HepG2 (cell line): ENCODE results near the gene SIX5. TPM values are rescaled to one million over a fixed set of nuclear protein-coding genes. Genes with fewer than 3 reads are reported as not detected.

Source experiments
- ISX ChIP-seq: sonication (generic); formaldehyde crosslinking; conservative IDR thresholded peaks from 2 replicates; pipeline ENCODE4 v1.5.0; 2020; ENCODE audit warnings: missing genetic modification reagents
- MEF2D ChIP-seq: sonication (generic); formaldehyde crosslinking; IDR thresholded peaks from 2 replicates; pipeline ENCODE4 v1.5.1; 2020; ENCODE audit warnings: mild to moderate bottlenecking, missing genetic modification reagents
- NR2F2 ChIP-seq: IDR thresholded peaks from 2 replicates; pipeline ENCODE4 v1.6.1; 2012; ENCODE audit warnings: low read depth, inconsistent platforms, borderline replicate concordance
- SNRNP70 ChIP-seq: fragments of 200-400 bp; formaldehyde crosslinking; IDR thresholded peaks from 2 replicates; pipeline ENCODE4 v1.6.1; 2017; ENCODE audit warnings: mild to moderate bottlenecking, low read depth, low read length, moderate library complexity
- STAG1 ChIP-seq: sonication (generic); formaldehyde crosslinking; IDR thresholded peaks from 2 replicates; pipeline ENCODE4 v1.4.0; 2020; ENCODE audit warnings: missing genetic modification reagents
- TARDBP ChIP-seq: sonication (generic); formaldehyde crosslinking; IDR thresholded peaks from 2 replicates; pipeline ENCODE4 v1.8.0; 2022; ENCODE audit warnings: mild to moderate bottlenecking, missing genetic modification reagents
- ZBTB10 ChIP-seq: sonication (generic); formaldehyde crosslinking; IDR thresholded peaks from 2 replicates; pipeline ENCODE4 v1.4.0; 2020; ENCODE audit warnings: missing genetic modification reagents, borderline replicate concordance
- ZHX2 ChIP-seq, 2 experiments: sonication (generic) in 1 of 2; formaldehyde crosslinking in 1 of 2; IDR thresholded peaks; 2 replicates each; pipeline versions ENCODE4 v1.6.1 to v1.9.0; 2014 to 2022; ENCODE audit warnings: antibody characterized with exemption in 1 of 2, borderline replicate concordance in 1 of 2, inconsistent platforms in 1 of 2, low read depth in 1 of 2, missing genetic modification reagents in 1 of 2
- ZNF143 ChIP-seq: sonication (generic); formaldehyde crosslinking; IDR thresholded peaks from 2 replicates; pipeline ENCODE4 v1.4.0; 2020; ENCODE audit warnings: missing genetic modification reagents
- ZNF317 ChIP-seq: sonication (generic); formaldehyde crosslinking; IDR thresholded peaks from 2 replicates; pipeline ENCODE4 v1.5.0; 2020; ENCODE audit warnings: mild to moderate bottlenecking, missing genetic modification reagents
- ZNF451 ChIP-seq: sonication (generic); formaldehyde crosslinking; IDR thresholded peaks from 2 replicates; pipeline ENCODE4 v1.5.0; 2020; ENCODE audit warnings: mild to moderate bottlenecking, missing genetic modification reagents
- polyA plus RNA-seq, 8 experiments: library from polyadenylated mRNA; depleted of rRNA in 3 of 8; stranded (reverse) in 7 of 8; unstranded in 1 of 8; fragments of >200 nt; fragmentation: Illumina TruSeq in 4 of 8; extraction: Trizol in 4 of 8; gene quantifications; 2 replicates each; pipeline versions ENCODE4 v1.2.1 to v1.2.3, GENCODE V29; 2011 to 2016; ENCODE audit warnings: low read depth in 4 of 8, missing spikeins in 1 of 8, mixed read lengths in 1 of 8; ENCODE audit not compliant: insufficient read depth in 1 of 8
- total RNA-seq, 5 experiments: library from RNA; depleted of rRNA; stranded (reverse); fragments of >200 nt; fragmentation: Illumina TruSeq; extraction: Trizol; gene quantifications; 2 replicates each; pipeline ENCODE4 v1.2.3, GENCODE V29; 2016; ENCODE audit warnings: low read depth in 1 of 5
- TF ChIP-seq, protein P1 (sequence below): sonication (generic); formaldehyde crosslinking; IDR thresholded peaks from 2 replicates; pipeline ENCODE4 v1.5.1; 2020; ENCODE audit warnings: mild to moderate bottlenecking, moderate library complexity, missing genetic modification reagents
- TF ChIP-seq, protein P2 (sequence below): sonication (generic); formaldehyde crosslinking; IDR thresholded peaks from 2 replicates; pipeline ENCODE4 v1.8.0; 2022; ENCODE audit warnings: mild to moderate bottlenecking, missing genetic modification reagents, borderline replicate concordance
- TF ChIP-seq, protein P3 (sequence below): sonication (generic); formaldehyde crosslinking; IDR thresholded peaks from 2 replicates; pipeline ENCODE4 v1.4.0; 2020; ENCODE audit warnings: low read depth, mild to moderate bottlenecking, missing genetic modification reagents

SIX5 gene
- total and polyA plus RNA-seq, 2 of the 13 experiments (the other 11 are each of a cell fraction or from before 2014, with no cell fraction given): 7.7 to 10.5 TPM

DNA sequence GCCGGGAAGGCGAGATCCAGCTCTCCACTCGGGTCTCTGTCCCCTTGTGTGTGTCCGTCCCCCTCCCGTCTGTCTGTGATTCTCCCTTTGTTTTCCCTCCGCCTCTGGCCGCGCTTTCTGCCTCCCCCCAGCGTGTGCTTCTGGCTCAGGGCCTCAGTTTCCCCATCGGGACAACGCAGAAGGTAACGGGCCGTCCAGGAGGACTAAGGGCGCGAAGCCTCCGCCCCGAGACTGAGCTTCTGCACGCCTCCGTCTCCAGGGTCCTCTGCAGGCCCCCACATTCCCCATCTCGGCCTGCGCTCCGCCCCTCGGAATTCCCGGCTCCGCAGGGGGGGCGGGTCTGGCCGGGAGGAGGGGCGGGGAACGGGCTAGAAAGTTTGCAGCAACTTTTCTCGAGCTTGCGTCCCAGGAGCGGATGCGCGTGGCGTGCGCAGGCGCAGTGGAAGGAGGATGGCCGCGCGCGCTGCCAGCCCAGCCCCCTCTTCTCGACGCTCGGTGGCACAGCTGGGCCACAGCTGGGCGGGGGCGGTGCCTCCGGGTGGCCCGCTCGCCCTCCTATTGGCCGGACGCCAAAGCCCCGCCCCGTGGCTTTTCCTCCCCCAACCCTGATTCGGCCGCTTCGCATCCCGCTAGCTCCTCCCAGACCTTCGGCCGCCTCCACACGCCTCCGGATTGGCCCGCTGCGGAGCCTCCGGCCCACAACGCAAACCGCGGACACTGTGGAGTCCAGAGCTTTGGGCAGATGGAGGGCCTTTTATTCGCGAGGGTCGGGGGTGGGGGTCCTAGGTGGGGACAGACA, at the start of gene SIX5 (continued):
- TF ChIP-seq ZHX2 (IDR thresholded peaks at IDR 0.05; ENCODE audit: low read depth) (peak; percentile 70), ZHX2 (CRISPR knock-in tag; IDR thresholded peaks at IDR 0.05; ENCODE audit: borderline replicate concordance) (peak; percentile 73; the same call in 1 of the 2 replicates), STAG1 (CRISPR knock-in tag) (peak; percentile 19; the same call in 1 of the 2 replicates), MEF2D (CRISPR knock-in tag) (no peak), SNRNP70 (no peak), ZBTB10 (CRISPR knock-in tag) (peak; percentile 88), ZNF451 (CRISPR knock-in tag) (peak; percentile 26; the same call in 1 of the 2 replicates), NR2F2 (no peak), ISX (no peak), ZNF143 (peak; percentile 58), ZNF317 (CRISPR knock-in tag) (no peak), TARDBP (CRISPR knock-in tag) (peak; percentile 54; the same call in 1 of the 2 replicates)
- TF ChIP-seq, protein P1, sequence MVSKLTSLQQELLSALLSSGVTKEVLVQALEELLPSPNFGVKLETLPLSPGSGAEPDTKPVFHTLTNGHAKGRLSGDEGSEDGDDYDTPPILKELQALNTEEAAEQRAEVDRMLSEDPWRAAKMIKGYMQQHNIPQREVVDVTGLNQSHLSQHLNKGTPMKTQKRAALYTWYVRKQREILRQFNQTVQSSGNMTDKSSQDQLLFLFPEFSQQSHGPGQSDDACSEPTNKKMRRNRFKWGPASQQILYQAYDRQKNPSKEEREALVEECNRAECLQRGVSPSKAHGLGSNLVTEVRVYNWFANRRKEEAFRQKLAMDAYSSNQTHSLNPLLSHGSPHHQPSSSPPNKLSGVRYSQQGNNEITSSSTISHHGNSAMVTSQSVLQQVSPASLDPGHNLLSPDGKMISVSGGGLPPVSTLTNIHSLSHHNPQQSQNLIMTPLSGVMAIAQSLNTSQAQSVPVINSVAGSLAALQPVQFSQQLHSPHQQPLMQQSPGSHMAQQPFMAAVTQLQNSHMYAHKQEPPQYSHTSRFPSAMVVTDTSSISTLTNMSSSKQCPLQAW: peak; percentile 84
- TF ChIP-seq, protein P2, sequence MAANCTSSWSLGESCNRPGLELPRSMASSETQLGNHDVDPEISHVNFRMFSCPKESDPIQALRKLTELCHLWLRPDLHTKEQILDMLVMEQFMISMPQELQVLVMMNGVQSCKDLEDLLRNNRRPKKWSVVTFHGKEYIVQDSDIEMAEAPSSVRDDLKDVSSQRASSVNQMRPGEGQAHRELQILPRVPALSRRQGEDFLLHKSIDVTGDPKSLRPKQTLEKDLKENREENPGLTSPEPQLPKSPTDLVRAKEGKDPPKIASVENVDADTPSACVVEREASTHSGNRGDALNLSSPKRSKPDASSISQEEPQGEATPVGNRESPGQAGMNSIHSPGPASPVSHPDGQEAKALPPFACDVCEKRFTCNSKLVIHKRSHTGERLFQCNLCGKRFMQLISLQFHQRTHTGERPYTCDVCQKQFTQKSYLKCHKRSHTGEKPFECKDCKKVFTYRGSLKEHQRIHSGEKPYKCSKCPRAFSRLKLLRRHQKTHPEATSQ (CRISPR knock-in tag): no peak
- TF ChIP-seq, protein P3, sequence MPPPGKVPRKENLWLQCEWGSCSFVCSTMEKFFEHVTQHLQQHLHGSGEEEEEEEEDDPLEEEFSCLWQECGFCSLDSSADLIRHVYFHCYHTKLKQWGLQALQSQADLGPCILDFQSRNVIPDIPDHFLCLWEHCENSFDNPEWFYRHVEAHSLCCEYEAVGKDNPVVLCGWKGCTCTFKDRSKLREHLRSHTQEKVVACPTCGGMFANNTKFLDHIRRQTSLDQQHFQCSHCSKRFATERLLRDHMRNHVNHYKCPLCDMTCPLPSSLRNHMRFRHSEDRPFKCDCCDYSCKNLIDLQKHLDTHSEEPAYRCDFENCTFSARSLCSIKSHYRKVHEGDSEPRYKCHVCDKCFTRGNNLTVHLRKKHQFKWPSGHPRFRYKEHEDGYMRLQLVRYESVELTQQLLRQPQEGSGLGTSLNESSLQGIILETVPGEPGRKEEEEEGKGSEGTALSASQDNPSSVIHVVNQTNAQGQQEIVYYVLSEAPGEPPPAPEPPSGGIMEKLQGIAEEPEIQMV (CRISPR knock-in tag): no peak
